K562 (cell line): ENCODE data around the gene TMEM164. TPM values are rescaled to one million over a fixed set of nuclear protein-coding genes. Genes with fewer than 3 reads are reported as not detected.

Experiments used
- ATAC-seq: fragments of 200-7000 bp; cut with Tn5 transposase; 3 replicates; pipeline ENCODE4 v1.9.1; 2020; ENCODE audit warnings: moderate library complexity
- BruUV-seq: library from RNA; stranded (reverse); fragments of 400-500 nt; replicated peaks from 2 replicates; lab custom pipeline; 2021; lab: Mats Ljungman, UMichigan
- CTCF ChIA-PET: fragments of 300-600 bp; formaldehyde crosslinking; extraction: SDS; loops from one replicate; lab custom pipeline; 2021; ENCODE audit warnings: low intra/inter-chr PET ratio; lab: Yijun Ruan, JAX
- POLR2A ChIA-PET: fragments of 300-600, 350-650 bp; sonication (Branson Sonifier 250); formaldehyde crosslinking; extraction: SDS; loops from one replicate; lab custom pipeline; 2021; ENCODE audit warnings: antibody characterized with exemption, inconsistent platforms; lab: Yijun Ruan, JAX
- DNase-seq, 4 experiments: peaks; one replicate each; pipeline versions ENCODE4 v3.0.0 to v3.0.0-alpha.2; 2011 to 2018; ENCODE audit warnings: low spot score in 3 of 4, mixed read lengths in 3 of 4; ENCODE audit errors: extremely low read depth in 1 of 4
- FAIRE-seq: peaks from 2 replicates; lab custom pipeline; 2011; peaks lifted over from hg19 to GRCh38; lab: Jason Lieb, UNC
- H2AFZ ChIP-seq: 2 replicates; pipeline ENCODE4 v1.6.0; 2011; ENCODE audit warnings: low read depth, low read length, control low read depth, inconsistent platforms
- H3K27ac ChIP-seq: fragments of 200-600 bp; 3 replicates; pipeline ENCODE4 v1.8.0; 2011; ENCODE audit warnings: low read depth, mild to moderate bottlenecking, control low read depth, inconsistent platforms, low read length, moderate library complexity, mixed read lengths; ENCODE audit errors: extremely low read depth
- H3K27me3 ChIP-seq, 2 experiments: fragments of 300-600 bp in 1 of 2; 2 replicates in 1 of 2; 3 replicates in 1 of 2; pipeline versions ENCODE4 v1.6.0 to v1.8.0; 2011; ENCODE audit warnings: inconsistent platforms in 2 of 2, low read length in 2 of 2, mild to moderate bottlenecking in 1 of 2, mixed read lengths in 1 of 2, moderate library complexity in 1 of 2; ENCODE audit not compliant: control insufficient read depth in 2 of 2, insufficient read depth in 2 of 2
- H3K36me3 ChIP-seq: fragments of 300-600 bp; 3 replicates; pipeline ENCODE4 v1.8.0; 2011; ENCODE audit warnings: mild to moderate bottlenecking, low read length, inconsistent platforms; ENCODE audit not compliant: control insufficient read depth, insufficient read depth
- H3K4me1 ChIP-seq, 2 experiments: fragments of 200-600 bp in 1 of 2; replicated peaks in 1 of 2; 2 replicates in 1 of 2; 3 replicates in 1 of 2; pipeline versions ENCODE4 v1.5.1 to v1.8.0; 2011; ENCODE audit warnings: inconsistent platforms in 2 of 2, low read length in 2 of 2, mild to moderate bottlenecking in 1 of 2, mixed read lengths in 1 of 2, moderate library complexity in 1 of 2; ENCODE audit not compliant: control insufficient read depth in 2 of 2, insufficient read depth in 2 of 2
- H3K4me2 ChIP-seq: 2 replicates; pipeline ENCODE4 v1.6.1; 2011; ENCODE audit warnings: low read length, control low read depth, inconsistent platforms, mixed read lengths; ENCODE audit not compliant: insufficient read depth
- H3K4me3 ChIP-seq: fragments of 200-600 bp; sonication (generic), shearing (Covaris generic); 2 replicates; pipeline ENCODE4 v1.5.1; 2016; ENCODE audit warnings: control low read depth, inconsistent platforms
- H3K79me2 ChIP-seq: fragments of 200-600 bp; 3 replicates; pipeline ENCODE4 v1.8.0; 2011; ENCODE audit warnings: low read length, inconsistent platforms; ENCODE audit not compliant: control insufficient read depth, insufficient read depth
- H3K9ac ChIP-seq, 2 experiments: 2 replicates each; pipeline versions ENCODE4 v1.6.0 to v1.6.1; 2011; ENCODE audit warnings: low read depth in 2 of 2, low read length in 2 of 2, control low read depth in 1 of 2, inconsistent platforms in 1 of 2, mild to moderate bottlenecking in 1 of 2, mixed read lengths in 1 of 2; ENCODE audit not compliant: insufficient read depth in 1 of 2
- H3K9me1 ChIP-seq: one replicate; pipeline ENCODE4 v1.6.0; 2011; ENCODE audit warnings: inconsistent platforms, mild to moderate bottlenecking, low read length, moderate library complexity; ENCODE audit not compliant: control insufficient read depth, insufficient read depth
- H3K9me3 ChIP-seq: replicated peaks from 2 replicates; pipeline ENCODE4 v1.5.1; 2011; ENCODE audit warnings: low read depth, low read length, inconsistent platforms; ENCODE audit not compliant: control insufficient read depth, insufficient read depth
- H4K20me1 ChIP-seq: replicated peaks from 2 replicates; pipeline ENCODE4 v1.6.1; 2011; ENCODE audit warnings: low read length, inconsistent platforms, mixed read lengths; ENCODE audit not compliant: control insufficient read depth, insufficient read depth
- BRD4 ChIP-seq: fragments of 200-600 bp; sonication (generic); IDR thresholded peaks from 2 replicates; pipeline ENCODE4 v1.6.1; 2017; ENCODE audit warnings: inconsistent platforms
- CCAR2 ChIP-seq: fragments of 200-400 bp; formaldehyde crosslinking; IDR thresholded peaks from 2 replicates; pipeline ENCODE4 v1.6.1; 2017; ENCODE audit warnings: mild to moderate bottlenecking, low read depth, low read length
- CLOCK ChIP-seq: fragments of 250-450 bp; sonication (Bioruptor Pico); IDR thresholded peaks from 2 replicates; pipeline ENCODE4 v1.4.0; 2020; ENCODE audit warnings: mild to moderate bottlenecking, moderate library complexity, borderline replicate concordance
- EP300 ChIP-seq: IDR thresholded peaks from 2 replicates; pipeline ENCODE4 v1.6.1; 2012; ENCODE audit warnings: low read length, improper control_type of control experiment
- FOXM1 ChIP-seq, 2 experiments: fragments of 450-650 bp in 1 of 2; sonication (generic) in 1 of 2; formaldehyde crosslinking in 1 of 2; IDR thresholded peaks; 2 replicates each; pipeline versions ENCODE4 v1.6.1 to v1.9.0; 2017 to 2022; ENCODE audit warnings: low read depth in 2 of 2, mild to moderate bottlenecking in 2 of 2, missing genetic modification reagents in 1 of 2, moderate library complexity in 1 of 2
- MYBL2 ChIP-seq, 2 experiments: fragments of 450-650 bp in 1 of 2; sonication (generic) in 1 of 2; formaldehyde crosslinking in 1 of 2; IDR thresholded peaks; 2 replicates each; pipeline versions ENCODE4 v1.6.1 to v1.8.1; 2017 to 2022; ENCODE audit warnings: borderline replicate concordance in 1 of 2, inconsistent platforms in 1 of 2, low read depth in 1 of 2, mild to moderate bottlenecking in 1 of 2, missing genetic modification reagents in 1 of 2, moderate library complexity in 1 of 2
- NCOR1 ChIP-seq: fragments of 450-650 bp; IDR thresholded peaks from 2 replicates; pipeline ENCODE4 v1.6.1; 2016; ENCODE audit warnings: mild to moderate bottlenecking, moderate library complexity
- RB1 ChIP-seq: fragments of 450-650 bp; IDR thresholded peaks from 2 replicates; pipeline ENCODE4 v1.6.1; 2017; ENCODE audit warnings: low read depth, mild to moderate bottlenecking
- ZBTB1 ChIP-seq: sonication (generic); formaldehyde crosslinking; IDR thresholded peaks from 2 replicates; pipeline ENCODE4 v1.8.1; 2023; ENCODE audit warnings: missing genetic modification reagents, low read depth, mild to moderate bottlenecking, borderline replicate concordance
- ZHX1 ChIP-seq: fragments of 150-350 bp; conservative IDR thresholded peaks from 2 replicates; pipeline ENCODE4 v1.6.1; 2014; ENCODE audit warnings: low read length
- ZNF778 ChIP-seq: fragments of 450-650 bp; formaldehyde crosslinking; IDR thresholded peaks from 2 replicates; pipeline ENCODE4 v1.4.0; 2020; ENCODE audit warnings: mild to moderate bottlenecking, moderate library complexity
- ZNF780A ChIP-seq: fragments of 250-450 bp; sonication (Bioruptor Pico); IDR thresholded peaks from 2 replicates; pipeline ENCODE4 v1.5.0; 2021; ENCODE audit warnings: mild to moderate bottlenecking
- ZZZ3 ChIP-seq: fragments of 450-650 bp; IDR thresholded peaks from 2 replicates; pipeline ENCODE4 v1.6.1; 2016; ENCODE audit warnings: antibody characterized with exemption, mild to moderate bottlenecking, moderate library complexity
- WGBS: fragments of 100-300 bp; shearing (Covaris generic); methylation state at CpG from one replicate; pipeline ENCODE4 v1.1.6; 2016; ENCODE audit warnings: low coverage, mixed read lengths; ENCODE audit not compliant: insufficient coverage; ENCODE audit errors: missing lambda C conversion rate; 5-methylcytosine and 5-hydroxymethylcytosine counted together
- in situ Hi-C: fragments of 300-500 bp; cut with MboI; formaldehyde crosslinking; loops from 4 replicates; pipeline ENCODE4 v1.15.0; 2018; ENCODE audit warnings: inconsistent platforms, mixed read lengths
- intact Hi-C: fragments of 100-400 bp; cut with micrococcal nuclease; formaldehyde crosslinking; loops from 2 replicates; pipeline ENCODE4 v1.14.2; 2022
- polyA plus RNA-seq, 8 experiments: library from polyadenylated mRNA; depleted of rRNA in 4 of 8; stranded (reverse) in 5 of 8; unstranded in 3 of 8; fragments of >200 nt; fragmentation: Nextera tagmentation in 2 of 8; fragmentation: Illumina TruSeq in 1 of 8; extraction: Ambion mirVana in 2 of 8; extraction: Trizol in 1 of 8; gene quantifications; 2 replicates each; pipeline versions ENCODE4 v1.2.1 to v1.2.3, GENCODE V29; 2011 to 2014; ENCODE audit warnings: inconsistent platforms in 1 of 8, missing spikeins in 1 of 8
- total RNA-seq, 7 experiments: library from RNA; depleted of rRNA in 6 of 7; stranded (reverse); fragments of >200 nt in 6 of 7; fragmentation: Illumina TruSeq in 2 of 7; extraction: Trizol in 2 of 7; gene quantifications; 2 replicates each; pipeline versions ENCODE4 v1.2.1 to v1.2.3, GENCODE V29; 2011 to 2021; ENCODE audit warnings: low replicate concordance in 1 of 7
- TF ChIP-seq, protein P1 (sequence below): fragments of 450-650 bp; IDR thresholded peaks from 2 replicates; pipeline ENCODE4 v1.7.0; 2016; ENCODE audit warnings: borderline replicate concordance

TMEM164 gene
- total and polyA plus RNA-seq, 9 of the 15 experiments (the other 6 are each of a cell fraction or from before 2014, with no cell fraction given), result 2.4 to 57.3 (median 23.1) TPM

- TF ChIP-seq, protein P1, sequence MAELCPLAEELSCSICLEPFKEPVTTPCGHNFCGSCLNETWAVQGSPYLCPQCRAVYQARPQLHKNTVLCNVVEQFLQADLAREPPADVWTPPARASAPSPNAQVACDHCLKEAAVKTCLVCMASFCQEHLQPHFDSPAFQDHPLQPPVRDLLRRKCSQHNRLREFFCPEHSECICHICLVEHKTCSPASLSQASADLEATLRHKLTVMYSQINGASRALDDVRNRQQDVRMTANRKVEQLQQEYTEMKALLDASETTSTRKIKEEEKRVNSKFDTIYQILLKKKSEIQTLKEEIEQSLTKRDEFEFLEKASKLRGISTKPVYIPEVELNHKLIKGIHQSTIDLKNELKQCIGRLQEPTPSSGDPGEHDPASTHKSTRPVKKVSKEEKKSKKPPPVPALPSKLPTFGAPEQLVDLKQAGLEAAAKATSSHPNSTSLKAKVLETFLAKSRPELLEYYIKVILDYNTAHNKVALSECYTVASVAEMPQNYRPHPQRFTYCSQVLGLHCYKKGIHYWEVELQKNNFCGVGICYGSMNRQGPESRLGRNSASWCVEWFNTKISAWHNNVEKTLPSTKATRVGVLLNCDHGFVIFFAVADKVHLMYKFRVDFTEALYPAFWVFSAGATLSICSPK, result no peak
- TF ChIP-seq EP300, result no peak
- TF ChIP-seq ZNF778, result no peak
These were observed 100.4 kb downstream of the TMEM164 start (continued) for GRCh38 chrX:110103344-110103743.

- BruUV-seq, result no TSS peak
- POLR2A ChIA-PET, result no interaction called here
- WGBS, result 88% methylated on average over 3 of the region's 3 CpGs
- TF ChIP-seq MYBL2 (IDR thresholded peaks at IDR 0.05; ENCODE audit: low read depth) (no peak), MYBL2 (CRISPR knock-in tag; IDR thresholded peaks at IDR 0.05; ENCODE audit: borderline replicate concordance) (no peak), FOXM1 (IDR thresholded peaks at IDR 0.05; ENCODE audit: low read depth) (no peak), FOXM1 (CRISPR knock-in tag; IDR thresholded peaks at IDR 0.05; ENCODE audit: low read depth) (no peak), NCOR1 (no peak), ZBTB1 (CRISPR knock-in tag) (no peak), BRD4 (no peak), ZZZ3 (no peak), RB1 (no peak), ZHX1 (no peak), CLOCK (CRISPR knock-in tag) (no peak), CCAR2 (no peak), ZNF780A (CRISPR knock-in tag) (no peak)
These were observed 101.2 kb downstream of the TMEM164 start for GRCh38 chrX:110104078-110104477.

More at GRCh38 chrX:110104078-110104477, 101.2 kb downstream of the TMEM164 start:
- FAIRE-seq, result no peak
- H2AFZ ChIP-seq, result no peak overlapping the region
- intact Hi-C loops (no loop called here), in situ Hi-C loops (no loop called here)
- no peaks in the 10 kb centered on the region for H3K9me1 ChIP-seq
- no peak for ATAC-seq
- no peaks in the 10 kb centered on the region for H3K9me3 ChIP-seq
- CTCF ChIA-PET, result no interaction called here
- H3K4me1 ChIP-seq, result no peaks in the 10 kb centered on the region
- DNase-seq, result no peak
- H3K9ac ChIP-seq, result no peak overlapping the region
- H3K27me3 ChIP-seq, result no peaks in the 10 kb centered on the region
- no peak overlapping the region for H3K4me3 ChIP-seq
- H4K20me1 ChIP-seq, result no peaks in the 10 kb centered on the region
- H3K79me2 ChIP-seq, result peaks cover 12% of the 10 kb centered on the region; the same call in 2 of the 3 replicates
- no peak overlapping the region for H3K27ac ChIP-seq
- H3K4me2 ChIP-seq, result no peak overlapping the region
- H3K36me3 ChIP-seq, result peaks cover 5% of the 10 kb centered on the region; the same call in 1 of the 3 replicates
